D721Med (cell line): ENCODE results near the gene CDK9.

Experiments
- DNase-seq: peaks from one replicate; pipeline ENCODE4 v3.0.0; 2011; ENCODE audit warnings: low spot score; ENCODE audit not compliant: insufficient read length
- FAIRE-seq: peaks from 2 replicates; lab custom pipeline; 2011; peaks lifted over from hg19 to GRCh38; lab: Jason Lieb, UNC
- TF ChIP-seq, protein P1 (sequence below): IDR thresholded peaks from 2 replicates; pipeline ENCODE4 v1.5.1; 2012; ENCODE audit warnings: mild to moderate bottlenecking, control low read depth; ENCODE audit not compliant: insufficient read depth; ENCODE audit errors: missing control alignments

CDK9 gene

DNA sequence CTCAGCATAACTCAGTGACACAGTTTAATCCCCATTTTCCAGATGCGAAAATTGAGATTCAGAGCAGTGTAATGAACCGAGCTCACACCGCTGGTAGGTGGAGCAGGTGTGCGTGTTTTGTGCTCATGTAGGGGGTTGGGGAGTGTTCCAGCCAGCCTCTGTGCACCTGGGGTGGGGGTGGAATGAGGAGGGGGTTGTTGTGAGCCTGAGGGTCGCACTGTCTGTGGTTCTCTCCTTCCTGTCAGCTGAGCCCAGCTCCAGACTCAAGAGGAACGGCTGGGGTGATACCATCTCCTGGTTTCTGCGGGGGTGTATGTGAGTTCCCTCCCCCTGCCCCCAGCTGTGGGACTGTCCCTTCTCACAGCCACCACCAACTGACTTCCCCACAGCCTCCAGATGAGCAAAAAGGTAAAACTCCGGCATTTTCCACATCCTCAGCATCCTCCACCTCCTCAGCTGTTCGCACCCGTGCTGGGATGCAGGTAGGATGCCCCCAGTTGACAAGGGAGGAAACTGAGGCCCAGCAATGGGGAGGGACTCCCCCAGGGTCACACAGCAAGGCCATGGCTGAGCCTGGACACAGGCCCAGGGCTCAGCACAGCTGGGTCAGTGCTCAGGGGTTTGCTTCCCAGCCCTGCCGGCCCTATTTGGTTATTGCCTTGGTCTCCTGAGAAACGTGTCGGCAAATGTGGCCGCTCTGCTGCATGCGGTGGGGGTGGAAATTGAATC is 9.5 kb upstream of the CDK9 start:
- DNase-seq, result no peak
- TF ChIP-seq, protein P1, sequence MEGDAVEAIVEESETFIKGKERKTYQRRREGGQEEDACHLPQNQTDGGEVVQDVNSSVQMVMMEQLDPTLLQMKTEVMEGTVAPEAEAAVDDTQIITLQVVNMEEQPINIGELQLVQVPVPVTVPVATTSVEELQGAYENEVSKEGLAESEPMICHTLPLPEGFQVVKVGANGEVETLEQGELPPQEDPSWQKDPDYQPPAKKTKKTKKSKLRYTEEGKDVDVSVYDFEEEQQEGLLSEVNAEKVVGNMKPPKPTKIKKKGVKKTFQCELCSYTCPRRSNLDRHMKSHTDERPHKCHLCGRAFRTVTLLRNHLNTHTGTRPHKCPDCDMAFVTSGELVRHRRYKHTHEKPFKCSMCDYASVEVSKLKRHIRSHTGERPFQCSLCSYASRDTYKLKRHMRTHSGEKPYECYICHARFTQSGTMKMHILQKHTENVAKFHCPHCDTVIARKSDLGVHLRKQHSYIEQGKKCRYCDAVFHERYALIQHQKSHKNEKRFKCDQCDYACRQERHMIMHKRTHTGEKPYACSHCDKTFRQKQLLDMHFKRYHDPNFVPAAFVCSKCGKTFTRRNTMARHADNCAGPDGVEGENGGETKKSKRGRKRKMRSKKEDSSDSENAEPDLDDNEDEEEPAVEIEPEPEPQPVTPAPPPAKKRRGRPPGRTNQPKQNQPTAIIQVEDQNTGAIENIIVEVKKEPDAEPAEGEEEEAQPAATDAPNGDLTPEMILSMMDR, result no peak
- FAIRE-seq, result no peak

DNA sequence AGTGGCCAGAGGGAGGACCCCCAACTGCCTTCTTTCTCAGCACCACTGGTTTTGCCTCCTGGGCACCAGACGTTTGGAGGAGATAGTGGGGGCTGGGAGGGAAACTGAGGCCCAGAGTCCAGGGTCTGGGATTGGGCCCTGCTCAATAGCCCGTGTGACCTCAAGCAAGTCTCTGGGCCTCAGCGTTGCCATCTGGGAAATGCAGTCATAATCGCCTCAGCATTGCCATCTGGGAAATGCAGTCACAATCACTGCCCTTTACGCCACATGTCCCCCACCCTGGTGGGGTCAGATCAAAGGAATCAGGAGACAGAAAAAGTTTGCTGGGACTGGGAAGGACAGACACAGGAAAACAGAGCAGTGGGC is 8.9 kb upstream of the CDK9 start:
- TF ChIP-seq, protein P1, result no peak

GRCh38 chr9:127777368-127777980 is 8.4 kb upstream of the CDK9 start:
- FAIRE-seq, result no peak
- DNase-seq, result no peak
- TF ChIP-seq, protein P1, result no peak

More for the DNA sequence above, 8.9 kb upstream of the CDK9 start:
- DNase-seq (no peak), FAIRE-seq (no peak)

DNA sequence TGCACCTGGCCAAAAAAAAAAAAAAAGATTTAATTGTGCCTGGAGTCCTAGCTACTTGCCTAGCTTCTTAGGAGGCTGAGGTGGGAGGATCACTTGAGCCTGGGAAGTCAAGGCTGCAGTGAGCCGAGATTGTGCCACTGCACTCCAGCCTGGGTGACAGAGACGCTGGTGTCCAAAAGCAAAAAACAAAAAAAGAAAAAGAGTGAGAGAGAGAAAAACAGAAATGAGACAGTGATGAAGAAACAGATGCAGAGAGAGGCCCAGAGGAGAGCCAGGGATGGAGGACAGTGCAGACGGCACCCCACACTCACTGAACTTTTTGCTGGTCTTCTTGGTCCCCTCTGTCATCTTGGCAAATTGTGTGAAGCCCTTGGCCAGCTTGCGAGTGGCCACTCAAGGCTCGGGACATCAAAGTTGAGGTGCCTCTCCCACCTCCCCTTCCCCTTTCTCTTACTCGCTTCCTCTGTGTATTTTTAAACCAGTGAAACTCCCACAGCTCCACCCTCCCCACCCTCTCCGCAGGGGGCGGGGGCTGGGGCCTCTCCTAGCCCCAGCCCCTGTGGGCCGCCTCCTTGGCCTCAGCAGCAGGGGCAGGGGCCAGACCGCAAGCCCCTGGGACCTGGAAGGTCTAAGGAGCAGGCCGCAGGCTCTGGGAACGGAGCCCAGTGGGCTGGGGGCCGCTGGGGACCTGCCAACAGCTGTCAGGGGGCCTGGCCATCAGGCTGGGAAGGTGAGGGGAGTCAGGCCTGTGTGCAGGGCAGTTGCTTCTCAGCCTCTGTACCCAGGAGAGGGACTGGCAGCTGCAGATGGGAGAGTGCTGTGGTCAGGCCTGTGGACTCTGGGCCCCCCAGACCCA is 7.3 kb upstream of the CDK9 start, which contains the start of gene SH2D3C:
TSS of gene SH2D3C (minus strand) at position 387 of the 856 bp plus-strand sequence. CDS start at position 348, 39 bp downstream.
- TF ChIP-seq, protein P1, result no peak
- FAIRE-seq, result no peak
- no peak for DNase-seq

GRCh38 chr9:127779136-127779981 is 6.5 kb upstream of the CDK9 start:
- FAIRE-seq (no peak), DNase-seq (no peak)

More at GRCh38 chr9:127779136-127779981, 6.5 kb upstream of the CDK9 start:
- TF ChIP-seq, protein P1, result no peak
